ENCODE results near the gene ARCN1.

The ARCN1 gene

GRCh38 chr11:118527109-118527508 lies 45.1 kb upstream of the ARCN1 start, which contains the start of gene TTC36:
Gene TTC36, plus strand, starts transcription at chr11:118527474. Its CDS starts 21 bp downstream, at chr11:118527495.
- H3K36me3 ChIP-seq (ENCODE audit: control insufficient read depth, insufficient read depth, low read length): peaks cover 12% of the 10 kb centered on the region

DNA sequence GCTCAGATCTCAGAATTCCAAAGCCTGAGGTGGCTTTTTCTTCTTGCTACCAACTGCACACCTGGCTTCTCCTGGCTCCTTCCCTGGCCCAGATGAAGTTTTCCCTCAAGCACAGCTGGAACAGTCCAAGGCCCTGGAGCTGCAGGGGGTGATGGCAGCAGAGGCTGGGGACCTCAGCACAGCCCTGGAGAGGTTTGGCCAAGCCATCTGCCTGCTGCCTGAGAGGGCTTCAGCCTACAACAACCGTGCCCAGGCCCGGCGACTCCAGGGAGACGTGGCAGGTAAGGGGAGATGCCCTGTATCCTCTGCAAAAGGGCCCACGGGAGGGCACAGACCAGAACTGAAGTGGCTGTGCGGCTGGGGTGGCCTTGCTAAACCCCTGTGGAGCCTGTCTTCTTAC lies 43.7 kb upstream of the ARCN1 start:
- TF ChIP-seq, protein P1, sequence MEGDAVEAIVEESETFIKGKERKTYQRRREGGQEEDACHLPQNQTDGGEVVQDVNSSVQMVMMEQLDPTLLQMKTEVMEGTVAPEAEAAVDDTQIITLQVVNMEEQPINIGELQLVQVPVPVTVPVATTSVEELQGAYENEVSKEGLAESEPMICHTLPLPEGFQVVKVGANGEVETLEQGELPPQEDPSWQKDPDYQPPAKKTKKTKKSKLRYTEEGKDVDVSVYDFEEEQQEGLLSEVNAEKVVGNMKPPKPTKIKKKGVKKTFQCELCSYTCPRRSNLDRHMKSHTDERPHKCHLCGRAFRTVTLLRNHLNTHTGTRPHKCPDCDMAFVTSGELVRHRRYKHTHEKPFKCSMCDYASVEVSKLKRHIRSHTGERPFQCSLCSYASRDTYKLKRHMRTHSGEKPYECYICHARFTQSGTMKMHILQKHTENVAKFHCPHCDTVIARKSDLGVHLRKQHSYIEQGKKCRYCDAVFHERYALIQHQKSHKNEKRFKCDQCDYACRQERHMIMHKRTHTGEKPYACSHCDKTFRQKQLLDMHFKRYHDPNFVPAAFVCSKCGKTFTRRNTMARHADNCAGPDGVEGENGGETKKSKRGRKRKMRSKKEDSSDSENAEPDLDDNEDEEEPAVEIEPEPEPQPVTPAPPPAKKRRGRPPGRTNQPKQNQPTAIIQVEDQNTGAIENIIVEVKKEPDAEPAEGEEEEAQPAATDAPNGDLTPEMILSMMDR (IDR thresholded peaks at IDR 0.05; ENCODE audit: insufficient read depth, low read length, poor library complexity, severe bottlenecking): no peak
- peaks cover 6% of the 10 kb centered on the region for H3K36me3 ChIP-seq (ENCODE audit: control insufficient read depth, insufficient read depth, low read length)
- DNase-seq (ENCODE audit: extremely low read depth, insufficient read length): no peak
- no peak overlapping the region for H3K4me3 ChIP-seq (replicated peaks; ENCODE audit: low read depth, low read length)
- H3K27me3 ChIP-seq (replicated peaks; ENCODE audit: control insufficient read depth, insufficient read depth, low read length): no peaks in the 10 kb centered on the region

More at GRCh38 chr11:118527109-118527508, 45.1 kb upstream of the ARCN1 start, which contains the start of gene TTC36:
- H3K27me3 ChIP-seq (replicated peaks; ENCODE audit: control insufficient read depth, insufficient read depth, low read length): no peaks in the 10 kb centered on the region
- no peak for DNase-seq (ENCODE audit: extremely low read depth, insufficient read length)
- TF ChIP-seq, protein P1 (IDR thresholded peaks at IDR 0.05; ENCODE audit: insufficient read depth, low read length, poor library complexity, severe bottlenecking): no peak
- H3K4me3 ChIP-seq (replicated peaks; ENCODE audit: low read depth, low read length): no peak within 1 kb of the TSS

GRCh38 chr11:118529584-118530175 lies 42.5 kb upstream of the ARCN1 start:
- TF ChIP-seq, protein P1 (IDR thresholded peaks at IDR 0.05; ENCODE audit: insufficient read depth, low read length, poor library complexity, severe bottlenecking): no peak
- no peak for DNase-seq (ENCODE audit: extremely low read depth, insufficient read length)
- H3K27me3 ChIP-seq (replicated peaks; ENCODE audit: control insufficient read depth, insufficient read depth, low read length): no peaks in the 10 kb centered on the region
- no peak overlapping the region; the same call in 1 of the 2 replicates for H3K4me3 ChIP-seq (replicated peaks; ENCODE audit: low read depth, low read length)
- H3K36me3 ChIP-seq (ENCODE audit: control insufficient read depth, insufficient read depth, low read length): peaks cover 3% of the 10 kb centered on the region

GRCh38 chr11:118530180-118530682 lies 42.0 kb upstream of the ARCN1 start:
- no peak for DNase-seq (ENCODE audit: extremely low read depth, insufficient read length)
- Histone ChIP-seq H3K27me3 (replicated peaks; ENCODE audit: control insufficient read depth, insufficient read depth, low read length) (no peaks in the 10 kb centered on the region), H3K4me3 (replicated peaks; ENCODE audit: low read depth, low read length) (peak overlapping the region; percentile 71), H3K36me3 (ENCODE audit: control insufficient read depth, insufficient read depth, low read length) (no peaks in the 10 kb centered on the region; the same call in 1 of the 2 replicates)
- TF ChIP-seq, protein P1 (IDR thresholded peaks at IDR 0.05; ENCODE audit: insufficient read depth, low read length, poor library complexity, severe bottlenecking): no peak

- Histone ChIP-seq H3K36me3 (ENCODE audit: control insufficient read depth, insufficient read depth, low read length) (no peaks in the 10 kb centered on the region), H3K27me3 (replicated peaks; ENCODE audit: control insufficient read depth, insufficient read depth, low read length) (no peaks in the 10 kb centered on the region), H3K4me3 (replicated peaks; ENCODE audit: low read depth, low read length) (peak within 1 kb of the TSS; percentile 71)
- peak; percentile 78 for DNase-seq (ENCODE audit: extremely low read depth, insufficient read length)
- TF ChIP-seq, protein P1 (IDR thresholded peaks at IDR 0.05; ENCODE audit: insufficient read depth, low read length, poor library complexity, severe bottlenecking): no peak
Observed at GRCh38 chr11:118530683-118531596, 41.3 kb upstream of the ARCN1 start, which contains the start of gene TMEM25. Gene TMEM25, plus strand, starts transcription at chr11:118531192. Its CDS starts 610 bp downstream, at chr11:118531802.

All from GM06990 (cell line).